Endodermal cell (in vitro differentiated cells): ENCODE data around the gene PLCB4. TPM values are rescaled to one million over a fixed set of nuclear protein-coding genes. Genes with fewer than 3 reads are reported as not detected.

Experiments
- DNase-seq: peaks from one replicate; pipeline ENCODE4 v3.0.0-alpha.2; 2017
- H3K27ac ChIP-seq: 2 replicates; pipeline ENCODE4 v1.5.1; 2013; ENCODE audit warnings: mild to moderate bottlenecking, low read depth, low read length, moderate library complexity
- H3K27me3 ChIP-seq: 2 replicates; pipeline ENCODE4 v1.6.1; 2013; ENCODE audit warnings: mild to moderate bottlenecking, low read length, moderate library complexity; ENCODE audit not compliant: insufficient read depth, control insufficient read depth, poor library complexity, severe bottlenecking
- H3K36me3 ChIP-seq: 2 replicates; pipeline ENCODE4 v1.7.0; 2013; ENCODE audit warnings: mild to moderate bottlenecking, low read length, moderate library complexity; ENCODE audit not compliant: control insufficient read depth, insufficient read depth
- H3K4me1 ChIP-seq: one replicate; pipeline ENCODE4 v1.7.0; 2013; ENCODE audit warnings: low read length; ENCODE audit not compliant: control insufficient read depth, insufficient read depth
- H3K4me3 ChIP-seq: 2 replicates; pipeline ENCODE4 v1.5.1; 2013; ENCODE audit warnings: mild to moderate bottlenecking, low read length, moderate library complexity
- H3K9ac ChIP-seq: 2 replicates; pipeline ENCODE4 v1.6.1; 2013; ENCODE audit warnings: mild to moderate bottlenecking, low read length, moderate library complexity; ENCODE audit not compliant: poor library complexity, severe bottlenecking; ENCODE audit errors: extremely low read depth
- H3K9me3 ChIP-seq: 2 replicates; pipeline ENCODE4 v1.6.1; 2013; ENCODE audit warnings: mild to moderate bottlenecking, low read length, moderate library complexity; ENCODE audit not compliant: control insufficient read depth
- H3K27ac Mint-ChIP-seq: 2 replicates; pipeline ENCODE4 v1.8.0; 2020; ENCODE audit warnings: mixed read lengths
- H3K27me3 Mint-ChIP-seq: 2 replicates; pipeline ENCODE4 v1.8.0; 2021; ENCODE audit warnings: mild to moderate bottlenecking, mixed read lengths; ENCODE audit not compliant: insufficient read depth
- H3K36me3 Mint-ChIP-seq: 2 replicates; pipeline ENCODE4 v1.8.0; 2020; ENCODE audit warnings: low read depth, mixed read lengths
- H3K4me1 Mint-ChIP-seq: 2 replicates; pipeline ENCODE4 v1.8.0; 2020; ENCODE audit warnings: mixed read lengths
- H3K4me3 Mint-ChIP-seq: 2 replicates; pipeline ENCODE4 v1.8.0; 2020; ENCODE audit warnings: mild to moderate bottlenecking, moderate library complexity, mixed read lengths
- H3K9me3 Mint-ChIP-seq: 2 replicates; pipeline ENCODE4 v1.8.0; 2020; ENCODE audit warnings: mild to moderate bottlenecking, mixed read lengths
- CTCF ChIP-seq: fragments of 200-600 bp; sonication (generic); conservative IDR thresholded peaks from 2 replicates; pipeline ENCODE4 v1.5.0; 2021; ENCODE audit warnings: antibody characterized with exemption, mild to moderate bottlenecking
- WGBS, 2 experiments: methylation state at CpG; one replicate each; pipeline versions ENCODE4 v1.1.5 to v1.1.7; 2013; ENCODE audit warnings: missing lambda C conversion rate in 2 of 2, mixed read lengths in 1 of 2; ENCODE audit not compliant: insufficient coverage in 1 of 2, insufficient read length in 1 of 2; 5-methylcytosine and 5-hydroxymethylcytosine counted together
- total RNA-seq, 2 donors: library from RNA; stranded (reverse); fragmentation: NEBNext Ultra II Directional in 1 of 2; extraction: Animal tissue kit (Norgen Biotek cat#: 25700) in 1 of 2; gene quantifications; 2 replicates in 1 of 2; 3 replicates in 1 of 2; pipeline ENCODE4 v1.2.1, GENCODE V29; 2021

The PLCB4 gene
- total RNA-seq, 2 donors from 2014 or later, result 14.4 to 14.6 TPM

DNA sequence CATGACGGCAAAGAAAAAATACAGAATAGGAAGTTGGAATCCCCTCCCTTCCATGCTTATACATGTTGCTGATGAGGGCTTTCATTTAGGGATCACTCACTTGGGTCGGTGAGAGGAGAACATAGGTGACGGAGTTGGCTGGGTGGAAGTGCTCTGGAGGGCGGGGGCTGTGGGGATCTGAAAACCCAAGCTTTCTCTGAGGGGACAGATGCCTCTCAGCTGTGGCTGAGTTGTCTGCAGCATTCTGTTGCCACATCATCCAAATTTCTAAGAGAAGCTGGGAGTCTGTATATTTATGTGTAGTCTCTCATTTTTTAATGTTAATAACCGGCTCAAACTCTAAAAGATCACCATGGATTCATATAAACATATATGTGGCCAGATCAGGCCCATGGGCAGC lies 141.5 kb downstream of the PLCB4 start:
- no peak overlapping the region for H3K4me3 Mint-ChIP-seq
- WGBS, 2 experiments, result 89 to 100% methylated on average over 2 to 5 of the region's 5 CpGs
- TF ChIP-seq CTCF, result no peak
- Histone ChIP-seq H3K27me3 (no peaks in the 10 kb centered on the region), H3K9me3 (no peaks in the 10 kb centered on the region), H3K27ac (no peak overlapping the region), H3K9ac (no peak overlapping the region), H3K4me3 (no peak overlapping the region), H3K36me3 (no peaks in the 10 kb centered on the region), H3K4me1 (no peaks in the 10 kb centered on the region)
- no peak for DNase-seq
- H3K36me3 Mint-ChIP-seq, result no peaks in the 10 kb centered on the region
- no peaks in the 10 kb centered on the region for H3K9me3 Mint-ChIP-seq
- H3K27me3 Mint-ChIP-seq, result no peaks in the 10 kb centered on the region
- H3K27ac Mint-ChIP-seq, result peak overlapping the region; percentile 3
- no peaks in the 10 kb centered on the region for H3K4me1 Mint-ChIP-seq

DNA sequence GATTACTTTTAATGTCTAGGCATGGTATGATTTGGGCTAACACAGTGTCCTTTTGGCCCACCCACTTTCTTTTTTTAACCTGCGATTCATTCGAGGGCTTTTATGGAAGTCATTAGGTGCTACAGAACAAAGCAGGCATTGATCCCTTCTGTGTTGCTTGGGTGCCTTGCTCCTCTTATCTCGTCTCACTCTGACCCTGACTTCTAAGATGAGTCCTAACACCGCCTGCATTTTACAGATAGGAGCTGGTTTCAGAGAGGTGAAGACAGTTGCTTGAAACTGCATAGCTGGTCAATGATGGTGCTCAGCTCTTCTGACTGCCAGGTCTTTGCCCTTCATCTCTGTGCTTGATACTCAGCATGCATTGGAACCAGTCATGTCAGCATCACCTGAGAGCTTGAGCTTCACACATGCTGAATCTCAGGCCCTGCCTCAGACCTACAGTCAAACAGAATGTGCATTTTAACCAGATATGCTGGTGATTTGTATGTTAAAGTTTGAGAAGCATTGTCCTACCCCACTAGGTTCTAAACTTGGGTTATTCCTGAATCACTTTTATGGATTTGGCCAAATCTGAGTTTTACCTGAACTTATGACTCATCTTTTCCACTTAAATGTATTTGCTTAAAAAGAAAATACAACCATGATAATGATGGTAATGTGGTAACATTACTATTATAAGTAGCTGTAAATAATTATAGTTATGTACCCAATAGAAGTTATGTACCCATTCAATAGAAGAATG lies 142.3 kb downstream of the PLCB4 start:
- Mint-ChIP-seq H3K27ac (no peak overlapping the region), H3K36me3 (no peaks in the 10 kb centered on the region)
- no peak overlapping the region for H3K9ac ChIP-seq

DNA sequence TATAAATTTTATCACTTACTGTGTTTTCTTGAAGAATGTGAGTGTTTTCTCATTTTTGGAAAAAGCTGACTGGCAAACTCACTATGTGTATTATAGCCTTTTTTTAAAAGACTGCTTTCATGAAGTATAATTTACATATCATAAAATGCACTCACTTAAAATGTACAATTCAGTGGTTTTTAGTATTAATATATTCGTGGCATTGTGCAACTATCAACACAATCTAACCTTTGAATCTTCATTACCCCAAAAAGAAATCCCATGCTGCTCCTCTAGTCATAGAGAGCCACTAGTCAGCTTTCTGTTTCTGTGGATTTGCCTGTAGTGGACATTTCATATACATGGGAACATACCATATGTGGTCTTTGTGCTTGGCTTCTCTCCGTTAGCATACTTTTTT lies 143.8 kb downstream of the PLCB4 start:
- Histone ChIP-seq H3K4me3 (no peak overlapping the region), H3K9ac (no peak overlapping the region), H3K27ac (no peak overlapping the region), H3K9me3 (no peaks in the 10 kb centered on the region), H3K27me3 (no peaks in the 10 kb centered on the region), H3K4me1 (no peaks in the 10 kb centered on the region), H3K36me3 (no peaks in the 10 kb centered on the region)
- Mint-ChIP-seq H3K9me3 (no peaks in the 10 kb centered on the region), H3K27ac (no peak overlapping the region), H3K4me1 (peaks cover 1% of the 10 kb centered on the region), H3K4me3 (no peak overlapping the region), H3K36me3 (no peaks in the 10 kb centered on the region), H3K27me3 (no peaks in the 10 kb centered on the region)
- TF ChIP-seq CTCF, result no peak
- 83% methylated on average over 2 of the region's 2 CpGs; no CpG with 5 or more reads in 1 of the 2 experiments for WGBS, 2 experiments
- no peak for DNase-seq

More for the DNA sequence above, 142.3 kb downstream of the PLCB4 start:
- no peak overlapping the region for H3K4me3 ChIP-seq
- Mint-ChIP-seq H3K27me3 (no peaks in the 10 kb centered on the region), H3K9me3 (no peaks in the 10 kb centered on the region), H3K4me3 (no peak overlapping the region), H3K4me1 (no peaks in the 10 kb centered on the region)
- no peaks in the 10 kb centered on the region for H3K4me1 ChIP-seq
- no peak for DNase-seq
- no peaks in the 10 kb centered on the region for H3K36me3 ChIP-seq
- H3K27me3 ChIP-seq, result no peaks in the 10 kb centered on the region
- no peaks in the 10 kb centered on the region for H3K9me3 ChIP-seq
- TF ChIP-seq CTCF, result no peak
- H3K27ac ChIP-seq, result no peak overlapping the region
- 92 to 100% methylated on average over 3 to 4 of the region's 4 CpGs for WGBS, 2 experiments
